ENCODE data around the gene PAGR1.

The PAGR1 gene

GRCh38 chr16:29854520-29855100, 38.7 kb downstream of the PAGR1 start:
- TF ChIP-seq, protein P1, sequence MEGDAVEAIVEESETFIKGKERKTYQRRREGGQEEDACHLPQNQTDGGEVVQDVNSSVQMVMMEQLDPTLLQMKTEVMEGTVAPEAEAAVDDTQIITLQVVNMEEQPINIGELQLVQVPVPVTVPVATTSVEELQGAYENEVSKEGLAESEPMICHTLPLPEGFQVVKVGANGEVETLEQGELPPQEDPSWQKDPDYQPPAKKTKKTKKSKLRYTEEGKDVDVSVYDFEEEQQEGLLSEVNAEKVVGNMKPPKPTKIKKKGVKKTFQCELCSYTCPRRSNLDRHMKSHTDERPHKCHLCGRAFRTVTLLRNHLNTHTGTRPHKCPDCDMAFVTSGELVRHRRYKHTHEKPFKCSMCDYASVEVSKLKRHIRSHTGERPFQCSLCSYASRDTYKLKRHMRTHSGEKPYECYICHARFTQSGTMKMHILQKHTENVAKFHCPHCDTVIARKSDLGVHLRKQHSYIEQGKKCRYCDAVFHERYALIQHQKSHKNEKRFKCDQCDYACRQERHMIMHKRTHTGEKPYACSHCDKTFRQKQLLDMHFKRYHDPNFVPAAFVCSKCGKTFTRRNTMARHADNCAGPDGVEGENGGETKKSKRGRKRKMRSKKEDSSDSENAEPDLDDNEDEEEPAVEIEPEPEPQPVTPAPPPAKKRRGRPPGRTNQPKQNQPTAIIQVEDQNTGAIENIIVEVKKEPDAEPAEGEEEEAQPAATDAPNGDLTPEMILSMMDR (IDR thresholded peaks at IDR 0.05): no peak
- H3K27ac ChIP-seq: no peak overlapping the region

- no peak overlapping the region for H3K27ac ChIP-seq
- TF ChIP-seq, protein P1 (IDR thresholded peaks at IDR 0.05): no peak
- no peak for TF ChIP-seq ZFX (IDR thresholded peaks at IDR 0.05; ENCODE audit: borderline replicate concordance)
Observed at GRCh38 chr16:29857133-29857760, 41.3 kb downstream of the PAGR1 start.

DNA sequence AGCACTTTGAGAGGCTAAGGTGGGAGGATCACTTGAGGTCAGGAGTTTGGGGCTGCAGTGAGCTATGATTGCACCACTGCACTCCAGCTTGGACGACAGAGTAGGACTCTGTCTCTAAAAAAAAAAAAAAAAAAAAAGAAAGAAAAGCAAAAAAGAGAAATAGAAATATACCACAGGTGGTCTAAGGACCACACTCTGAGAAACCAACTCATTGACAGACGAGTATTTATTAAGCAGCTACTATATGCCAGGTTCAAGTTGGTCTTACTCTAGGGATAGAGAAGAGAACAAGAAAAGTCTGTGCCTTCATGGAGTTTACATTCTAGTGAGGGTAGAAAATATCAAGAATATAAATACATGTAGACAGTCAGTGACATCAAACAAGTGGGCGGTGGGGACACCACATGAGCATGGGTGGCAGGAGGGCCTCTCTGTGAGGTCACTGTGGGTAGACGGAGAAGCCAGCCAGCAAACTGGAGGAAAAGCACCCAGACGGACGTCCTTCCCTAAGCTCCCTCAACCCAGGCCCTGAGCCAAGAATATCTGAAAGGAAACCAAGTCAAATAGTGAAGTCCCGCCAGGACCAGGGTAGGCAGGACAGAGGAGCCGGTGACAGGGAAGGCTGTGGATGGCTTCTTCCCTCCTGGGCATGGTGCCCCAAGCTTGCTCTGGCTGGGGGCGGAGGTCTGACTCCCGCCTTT, 42.3 kb downstream of the PAGR1 start:
- no peak overlapping the region for H3K27ac ChIP-seq
- TF ChIP-seq, protein P1 (IDR thresholded peaks at IDR 0.05): no peak
- no peak for TF ChIP-seq ZFX (IDR thresholded peaks at IDR 0.05; ENCODE audit: borderline replicate concordance)

DNA sequence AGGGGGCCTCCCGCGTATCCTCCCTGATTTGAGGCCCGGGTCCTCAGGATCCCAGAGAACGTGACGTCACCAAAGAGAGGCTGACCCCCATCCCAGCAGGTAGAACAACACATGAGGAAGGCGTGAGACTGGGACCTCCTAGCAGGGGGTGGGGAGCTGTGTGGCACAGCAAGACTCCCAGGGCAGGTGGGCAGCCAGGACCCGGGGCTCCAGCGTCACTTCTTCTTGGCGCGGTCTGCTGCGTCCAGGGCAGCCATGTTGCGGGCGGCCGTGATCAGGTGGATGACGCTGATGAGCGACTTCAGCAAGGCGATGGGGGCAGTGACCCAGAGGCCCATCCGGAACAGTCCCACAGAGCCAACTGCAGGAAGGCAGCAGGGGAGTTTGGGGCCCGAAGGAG, 43.0 kb downstream of the PAGR1 start:
- TF ChIP-seq, protein P1 (IDR thresholded peaks at IDR 0.05): no peak
- TF ChIP-seq ZFX (IDR thresholded peaks at IDR 0.05; ENCODE audit: borderline replicate concordance): no peak
- no peak overlapping the region for H3K27ac ChIP-seq

GRCh38 chr16:29860218-29860617, 44.3 kb downstream of the PAGR1 start:
- no peak overlapping the region for H3K27ac ChIP-seq
- TF ChIP-seq ZFX (IDR thresholded peaks at IDR 0.05; ENCODE audit: borderline replicate concordance): no peak
- TF ChIP-seq, protein P1 (IDR thresholded peaks at IDR 0.05): no peak

GRCh38 chr16:29862383-29862883, 46.5 kb downstream of the PAGR1 start:
- peak overlapping the region; percentile 85 for H3K27ac ChIP-seq
- TF ChIP-seq, protein P1 (IDR thresholded peaks at IDR 0.05): no peak
- no peak for TF ChIP-seq ZFX (IDR thresholded peaks at IDR 0.05; ENCODE audit: borderline replicate concordance)

Data from 22Rv1 (cell line).